Measurements from ENCODE around the gene NUP35.
"Not testable (repeated sequence)": the region's sequence is repeated elsewhere in the genome, so short reads cannot be mapped to it uniquely, and the experiment has no call there.

The NUP35 gene

DNA sequence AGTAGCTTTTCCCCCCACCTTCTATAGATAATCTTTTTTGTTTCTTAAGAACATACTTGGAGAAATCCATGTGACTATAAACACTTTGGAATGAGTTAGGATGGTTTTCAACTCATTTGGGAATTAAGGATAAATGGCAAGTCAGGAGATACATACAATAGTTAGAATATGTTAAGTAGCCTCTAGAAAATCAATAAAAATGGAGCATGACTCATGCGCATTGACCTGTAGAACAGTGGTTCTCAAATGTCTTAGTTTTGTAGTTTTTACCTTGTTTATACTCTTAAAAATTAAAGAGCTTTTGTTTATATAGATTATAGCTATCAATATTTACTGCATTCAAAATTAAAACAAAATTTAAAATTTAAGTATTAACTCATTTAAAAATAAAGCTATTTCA lies 24.7 kb downstream of the NUP35 start:
- DNase-seq: no peak

DNA sequence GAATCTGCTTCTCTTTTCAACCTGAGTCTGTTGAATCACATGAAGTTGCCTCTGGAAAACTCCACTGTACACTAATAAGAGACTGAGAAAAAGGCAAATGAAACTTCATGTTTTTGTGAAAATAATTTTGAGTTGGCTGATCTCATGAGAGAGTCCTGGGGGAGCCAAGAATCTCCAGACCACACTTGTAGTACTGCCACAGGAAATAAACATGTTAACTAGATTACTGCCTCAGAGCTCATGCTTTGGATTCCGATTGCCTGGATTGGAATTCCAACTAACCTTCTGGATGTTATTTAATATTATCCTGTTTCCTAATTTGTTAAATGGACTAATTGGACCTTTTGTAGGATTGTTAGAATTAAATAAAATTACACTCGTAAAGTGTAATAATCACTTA lies 25.2 kb downstream of the NUP35 start:
- DNase-seq: no peak

DNA sequence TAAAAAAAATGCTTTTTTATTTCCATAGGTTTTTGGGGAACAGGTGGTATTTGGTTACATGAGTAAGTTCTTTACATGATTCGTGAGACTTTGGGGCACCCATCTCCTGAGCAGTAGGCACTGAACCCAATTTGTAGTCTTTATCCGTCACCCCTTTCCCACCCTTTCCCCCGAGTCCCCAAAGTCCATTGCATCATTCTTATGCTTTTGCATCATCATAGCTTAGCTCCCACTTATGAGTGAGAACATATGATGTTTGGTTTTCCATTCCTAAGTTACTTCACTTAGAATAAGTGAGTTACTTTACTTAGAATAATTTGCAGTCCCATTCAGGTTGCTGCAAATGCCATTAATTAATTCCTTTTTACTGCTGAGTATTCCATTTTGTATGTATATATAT lies 28.0 kb downstream of the NUP35 start:
- not testable (repeated sequence) for DNase-seq

DNA sequence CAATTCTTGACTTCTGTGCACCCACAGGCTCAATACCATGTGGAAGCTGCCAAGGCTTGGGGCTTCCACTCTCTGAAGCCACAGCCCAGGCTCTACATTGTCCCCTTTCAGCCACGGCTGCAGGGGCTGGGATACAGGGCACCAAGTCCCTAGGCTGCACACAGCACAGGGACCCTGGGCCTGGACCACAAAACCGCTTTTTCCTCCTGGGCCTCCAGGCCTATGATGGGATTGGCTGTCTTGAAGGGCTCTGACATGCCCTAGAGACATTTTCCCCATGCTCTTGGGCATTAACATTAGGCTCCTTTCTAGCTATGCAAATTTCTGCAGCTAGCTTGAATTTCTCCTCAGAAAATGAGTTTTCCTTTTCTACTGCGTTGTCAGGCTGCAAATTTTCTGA lies 29.7 kb downstream of the NUP35 start:
- no peak for DNase-seq

DNA sequence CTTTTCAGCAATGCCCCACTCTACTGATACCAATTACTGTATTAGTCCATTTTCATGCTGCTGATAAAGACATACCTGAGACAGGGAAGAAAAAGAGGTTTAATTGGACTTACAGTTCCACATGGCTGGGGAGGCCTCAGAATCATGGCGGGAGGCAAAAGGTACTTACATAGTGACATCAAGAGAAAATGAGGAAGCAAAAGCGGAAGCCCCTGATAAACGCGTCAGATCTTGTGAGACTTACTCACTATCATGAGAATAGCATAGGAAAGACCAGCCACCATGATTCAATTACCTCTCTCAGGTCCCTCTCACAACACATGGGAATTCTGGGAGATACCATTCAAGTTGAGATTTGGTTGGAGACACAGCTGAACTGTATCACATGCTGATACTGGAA lies 30.5 kb downstream of the NUP35 start:
- not testable (repeated sequence) for DNase-seq

DNA sequence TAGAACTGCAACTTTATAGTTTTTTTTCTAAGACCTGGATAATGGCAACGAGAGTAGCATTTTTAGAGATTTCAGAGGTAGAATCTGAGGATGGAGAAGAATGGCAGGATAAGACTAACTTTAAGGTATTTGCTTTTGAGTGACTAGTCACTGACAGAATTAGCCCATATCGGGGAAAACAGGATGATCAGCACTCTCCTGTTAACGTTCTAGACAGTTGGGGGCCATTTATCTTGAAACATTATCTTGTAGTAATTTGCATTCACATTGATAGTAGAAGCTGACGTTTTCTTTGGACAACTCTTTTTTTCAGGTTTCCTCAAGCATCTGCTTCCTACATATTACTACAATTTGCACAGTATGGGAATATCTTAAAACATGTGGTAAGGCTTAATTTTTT lies 32.9 kb downstream of the NUP35 start:
- DNase-seq: no peak

DNA sequence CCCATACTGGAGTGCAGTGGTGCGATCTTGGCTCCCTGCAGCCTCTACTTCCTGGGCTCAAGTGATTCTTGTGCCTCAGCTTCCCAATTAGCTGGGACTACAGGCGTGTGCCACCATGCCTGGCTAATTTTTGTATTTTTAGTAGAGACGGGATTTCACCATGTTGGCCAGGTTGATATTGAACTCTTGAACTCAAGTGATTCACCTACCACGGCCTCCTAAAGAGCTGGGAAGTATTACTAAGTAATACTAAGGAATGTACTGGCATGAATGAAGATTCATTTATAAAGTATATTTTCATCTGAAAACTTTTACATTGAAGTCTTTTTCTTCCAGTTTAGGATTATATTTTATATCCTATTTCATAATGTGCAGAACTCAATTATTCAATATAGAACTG lies 38.1 kb downstream of the NUP35 start:
- DNase-seq: no peak

DNA sequence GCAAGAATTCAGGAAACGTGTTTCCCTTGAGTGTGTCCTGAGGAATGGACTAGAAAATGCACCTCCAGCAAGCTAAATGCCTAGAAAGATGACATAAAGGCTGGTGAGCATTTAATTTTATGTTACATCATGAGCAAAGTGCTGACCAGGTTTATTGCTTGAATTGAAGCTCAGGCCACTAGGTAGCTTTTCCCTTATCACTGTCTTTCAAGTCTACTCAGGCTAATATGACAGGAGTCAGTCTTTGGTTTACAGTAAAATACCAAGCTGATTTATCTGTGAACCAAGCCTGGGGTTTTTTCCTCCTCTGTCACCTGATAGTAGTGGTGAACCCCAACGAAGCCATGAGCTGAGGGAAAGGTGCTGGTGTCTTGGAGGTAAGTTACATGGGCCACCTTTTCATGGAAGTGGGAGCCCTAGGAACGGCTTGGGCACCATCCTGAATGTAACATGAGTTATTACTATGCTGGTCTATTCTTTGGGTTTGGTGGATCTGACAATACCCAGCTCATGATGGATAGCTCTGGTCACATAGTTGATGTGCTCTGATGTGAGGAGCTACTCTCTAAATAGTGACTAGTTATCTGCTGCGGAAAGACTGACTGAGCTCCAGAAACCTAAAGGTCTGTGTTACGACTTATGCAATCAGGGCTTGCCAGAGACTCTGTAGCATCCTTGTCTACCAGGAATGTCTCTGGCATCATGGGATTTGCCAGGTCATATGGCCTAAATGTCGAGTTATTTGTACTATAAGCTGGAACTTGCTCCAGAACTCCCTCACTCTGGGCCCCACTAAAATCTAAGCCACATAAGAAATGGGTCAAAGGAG lies 39.8 kb downstream of the NUP35 start:
- no peak for DNase-seq

DNA sequence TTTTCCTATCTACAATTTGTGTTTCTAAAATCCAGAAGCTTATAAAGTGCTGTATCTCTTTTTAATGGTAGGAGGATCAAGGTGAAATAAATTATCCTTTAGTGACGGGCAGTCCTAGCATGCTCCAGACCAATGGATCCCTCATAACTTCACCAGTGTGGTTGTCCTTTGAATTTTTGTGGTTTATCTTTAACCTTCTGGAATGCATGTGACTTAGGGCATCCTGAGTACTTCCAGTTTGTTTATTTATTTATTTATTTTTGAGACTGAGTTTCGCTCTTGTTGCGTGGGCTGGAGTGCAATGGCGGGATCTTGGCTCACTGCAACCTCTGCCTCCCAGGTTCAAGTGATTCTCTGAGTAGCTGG lies 40.4 kb downstream of the NUP35 start:
- no peak for DNase-seq

DNA sequence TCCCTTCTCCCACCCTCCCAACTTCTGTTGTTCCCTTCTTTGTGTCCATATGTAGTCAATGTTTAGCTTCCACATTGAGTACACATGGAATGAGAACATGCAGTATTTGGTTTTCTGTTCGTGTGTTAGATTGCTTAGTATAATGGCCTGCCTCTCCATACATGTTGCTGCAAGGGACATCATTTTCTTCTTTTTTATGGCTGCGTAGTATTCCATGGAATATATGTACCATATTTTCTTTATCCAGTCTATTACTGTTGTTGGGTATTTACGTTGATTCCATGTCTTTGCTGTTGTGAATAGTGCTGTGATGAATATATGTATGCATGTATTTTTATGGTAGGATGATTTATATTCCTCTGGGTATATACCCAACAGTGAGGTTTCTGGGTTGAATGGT lies 42.0 kb downstream of the NUP35 start:
- DNase-seq: no peak

DNA sequence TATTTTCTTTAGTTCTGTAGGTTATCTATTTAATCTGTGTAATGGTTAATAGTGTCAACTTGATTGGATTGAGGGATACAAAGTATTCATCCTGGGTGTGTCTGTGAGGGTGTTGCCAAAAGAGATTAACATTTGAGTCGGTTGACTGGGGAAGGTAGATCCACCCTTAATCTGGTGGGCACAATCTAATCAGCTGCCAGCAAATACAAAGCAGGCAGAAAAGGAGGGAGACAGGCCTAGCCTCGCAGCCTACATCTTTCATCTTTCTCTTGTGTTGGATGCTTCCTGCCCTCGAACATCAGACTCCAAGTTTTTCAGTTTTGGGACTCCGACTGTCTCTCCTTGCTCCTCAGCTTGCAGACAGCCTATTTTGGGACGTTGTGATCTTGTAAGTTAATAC lies 42.7 kb downstream of the NUP35 start:
- DNase-seq: not testable (repeated sequence)

DNA sequence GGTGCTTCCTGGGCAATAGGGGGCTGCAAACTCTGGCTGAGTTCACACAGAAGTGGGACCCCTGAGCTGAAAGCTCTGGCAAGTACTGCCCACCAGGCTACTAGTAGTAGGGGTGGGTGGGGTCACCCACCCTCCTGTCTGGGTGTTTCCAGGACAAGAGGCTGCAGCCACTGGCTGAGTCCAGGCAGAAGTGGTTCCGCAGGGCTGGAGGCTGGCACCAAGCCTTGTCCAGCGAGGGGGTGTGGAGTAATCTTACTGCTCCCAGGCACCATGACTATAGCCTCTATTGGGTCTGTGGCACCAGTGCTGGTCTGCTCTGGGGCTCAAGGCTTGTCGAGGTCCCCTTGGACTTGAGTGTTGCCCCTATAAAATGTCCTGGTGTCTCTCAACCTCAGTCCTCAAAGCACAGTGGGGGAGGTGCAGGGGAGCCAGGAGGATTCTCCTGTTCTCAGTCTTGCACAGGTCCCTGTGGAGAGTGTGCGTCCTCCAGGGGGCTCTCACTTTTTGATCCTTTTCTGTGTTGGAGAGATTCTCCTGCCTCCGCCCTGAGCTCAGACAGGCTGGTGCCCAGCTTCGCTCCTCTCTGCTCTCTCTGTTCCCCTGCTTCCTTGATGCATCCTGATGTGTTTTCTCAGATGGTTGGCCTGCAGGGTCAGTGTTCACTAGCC lies 48.1 kb downstream of the NUP35 start:
- no peak for DNase-seq

DNA sequence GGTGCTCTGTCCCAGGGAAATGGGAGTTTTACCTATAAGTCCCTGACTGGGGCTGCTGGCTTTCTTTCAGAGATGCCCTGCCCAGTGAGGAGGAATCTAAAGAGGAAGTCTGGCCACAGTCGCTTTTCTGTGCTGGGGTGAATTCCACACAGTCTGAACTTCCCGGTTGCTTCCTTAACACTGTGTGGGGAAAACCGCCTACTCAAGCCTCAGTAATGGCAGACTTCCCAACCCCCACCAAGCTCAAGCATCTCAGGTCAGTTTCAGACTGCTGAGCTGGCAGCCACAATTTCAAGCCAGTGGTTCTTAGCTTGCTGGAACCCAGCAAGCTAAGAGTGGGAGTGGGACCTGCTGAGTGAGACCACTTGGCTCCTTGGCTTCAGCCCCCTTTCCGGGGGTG lies 54.9 kb downstream of the NUP35 start:
- no peak for DNase-seq

DNA sequence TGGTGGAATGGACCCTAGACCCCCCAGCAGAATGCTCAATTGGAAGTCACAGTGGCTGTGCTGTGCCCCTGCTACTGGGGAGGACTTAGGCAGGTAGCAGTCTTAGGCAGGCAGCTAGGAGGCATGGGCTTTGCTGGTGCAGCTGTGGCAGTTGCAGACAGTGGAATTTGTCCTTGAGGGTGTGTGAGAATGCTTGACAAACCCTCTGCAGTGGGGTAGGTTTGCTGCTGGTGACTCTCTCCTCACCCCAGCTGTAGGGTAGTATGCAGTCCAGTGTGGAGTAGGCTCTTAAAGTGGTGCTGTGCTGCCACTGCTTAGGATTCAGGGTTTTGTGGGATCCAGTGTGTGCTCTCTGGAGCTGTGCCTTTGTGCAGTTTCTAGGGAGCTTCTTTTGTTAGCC lies 61.3 kb downstream of the NUP35 start:
- no peak for DNase-seq

DNA sequence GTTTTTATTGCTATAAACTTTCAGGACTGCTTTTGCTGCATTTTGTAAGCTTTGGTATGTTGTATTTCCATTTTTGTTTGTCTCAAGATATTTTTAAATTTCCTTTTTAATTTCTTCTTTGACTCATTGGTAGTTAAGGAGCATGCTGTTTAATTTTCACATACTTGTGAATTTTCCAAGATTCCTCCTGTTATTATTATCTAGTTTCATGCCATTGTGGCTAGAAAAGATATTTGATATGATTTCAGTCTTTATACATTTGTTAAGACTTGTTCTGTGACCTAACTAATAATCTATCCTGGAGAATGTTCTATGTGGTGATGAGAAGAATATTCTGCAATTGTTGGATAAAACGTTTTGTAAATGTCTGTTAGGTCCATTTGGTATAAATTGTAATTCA lies 62.1 kb downstream of the NUP35 start:
- no peak for DNase-seq

DNA sequence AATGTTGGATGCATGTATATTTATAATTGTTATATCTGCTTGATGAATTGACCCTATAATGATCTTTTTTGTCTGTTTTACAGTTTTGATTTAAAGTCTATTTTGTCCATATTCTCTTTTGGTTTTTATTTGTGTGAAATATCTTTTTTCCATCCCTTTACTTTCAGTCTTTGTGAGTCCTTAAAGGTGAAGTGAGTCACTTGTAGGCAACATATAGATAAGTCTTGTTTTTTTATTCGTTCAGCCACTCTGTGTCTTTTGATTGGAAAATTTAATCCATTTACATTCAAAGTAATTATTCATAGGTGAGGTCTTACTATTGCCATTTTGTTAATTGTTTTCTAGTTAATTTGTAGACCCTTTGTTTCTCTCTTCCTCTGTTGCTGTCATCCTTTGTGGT lies 62.5 kb downstream of the NUP35 start:
- DNase-seq: no peak

DNA sequence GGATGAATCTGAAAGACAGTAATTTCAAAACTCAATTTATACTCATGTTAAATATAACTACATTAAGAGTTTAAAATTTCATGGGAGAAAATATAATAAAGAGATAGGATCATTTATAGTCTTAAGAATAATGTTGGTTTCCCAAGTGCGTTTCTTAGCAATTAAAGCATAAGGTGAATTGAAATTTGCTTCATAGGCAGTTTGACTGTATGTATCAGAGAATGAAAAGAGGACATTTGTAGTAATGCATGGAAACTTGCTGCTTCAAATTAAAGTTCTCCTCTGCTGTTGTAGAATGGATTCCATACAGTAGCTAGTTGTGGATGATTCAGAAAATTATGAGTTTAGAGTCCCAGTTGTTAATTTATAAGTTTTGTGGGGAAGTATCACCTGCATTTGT lies 68.1 kb downstream of the NUP35 start:
- DNase-seq: no peak

DNA sequence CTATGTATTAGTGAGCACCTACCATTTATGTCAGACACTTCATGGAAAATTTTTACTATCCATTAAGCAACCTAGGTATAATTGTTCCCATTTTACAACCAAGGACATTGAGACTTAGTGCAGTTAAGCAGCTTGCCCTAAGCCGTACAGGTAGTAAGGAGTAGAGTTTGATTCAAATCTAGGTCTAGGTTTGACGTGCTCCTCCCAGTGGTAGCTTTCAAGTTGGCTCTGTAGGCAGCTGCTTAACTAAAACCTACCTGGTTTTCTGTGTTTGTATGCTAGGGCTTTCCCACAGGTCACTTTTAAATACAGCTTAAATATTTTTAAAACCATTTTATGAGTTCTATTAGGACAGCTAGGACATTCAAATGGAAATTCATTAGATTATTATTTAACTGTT lies 69.7 kb downstream of the NUP35 start:
- no peak for DNase-seq

DNA sequence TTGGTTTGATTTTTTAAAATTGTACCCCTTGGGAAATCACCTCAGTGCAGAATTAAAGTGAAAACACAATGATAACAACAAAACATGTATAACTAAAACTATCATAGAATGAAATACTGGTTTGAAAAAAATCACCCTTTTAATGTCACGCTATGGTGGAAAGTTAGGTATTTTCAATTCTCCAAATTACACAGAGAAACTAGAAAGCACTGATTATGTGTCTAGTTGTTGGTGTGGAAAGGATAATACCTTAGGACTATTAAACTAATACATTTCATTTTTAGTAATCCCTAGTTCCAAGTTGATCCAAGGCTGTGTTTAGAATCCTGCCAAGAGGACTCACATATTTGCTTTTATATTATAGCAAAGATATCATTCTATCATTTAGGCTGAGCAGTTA lies 71.2 kb downstream of the NUP35 start:
- no peak for DNase-seq

DNA sequence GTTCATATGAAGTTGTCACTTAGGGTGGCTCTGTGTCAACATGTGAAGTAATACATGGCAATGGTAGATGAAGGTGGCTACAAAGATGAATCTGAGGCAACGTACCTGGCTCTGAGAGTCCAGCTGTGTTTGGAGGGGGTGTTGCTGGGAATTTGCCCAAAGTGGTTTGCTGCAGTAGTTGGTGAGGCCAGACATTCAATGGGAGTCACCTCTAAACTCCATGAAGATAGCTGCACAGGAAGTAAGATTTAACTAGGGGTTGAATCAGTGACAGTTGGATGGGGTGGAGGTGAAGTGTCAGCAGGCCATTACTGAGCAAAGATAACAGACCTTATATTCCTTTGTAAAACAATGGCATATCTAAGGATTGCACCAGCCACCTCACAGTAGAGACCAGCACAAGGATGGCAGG lies 71.8 kb downstream of the NUP35 start:
- DNase-seq: no peak

DNA sequence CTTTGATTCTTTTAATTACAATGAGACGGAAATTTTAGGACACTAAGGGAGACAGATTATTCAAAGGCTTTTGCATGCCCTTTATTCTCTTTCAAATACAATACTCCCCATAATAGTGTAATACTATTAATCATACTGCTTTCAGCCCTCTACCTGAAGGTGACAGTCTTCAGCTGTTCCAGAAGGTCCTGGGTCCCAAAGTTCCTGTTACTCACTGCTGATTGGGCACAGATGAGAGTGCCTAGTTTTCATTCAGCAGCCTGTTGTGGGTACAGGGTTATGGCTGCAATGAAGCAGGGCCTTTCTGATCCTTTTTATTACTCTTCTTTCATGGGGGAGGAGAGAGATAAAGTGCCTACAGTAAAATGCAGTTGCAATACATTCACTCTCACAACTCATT lies 80.2 kb downstream of the NUP35 start:
- DNase-seq: no peak

DNA sequence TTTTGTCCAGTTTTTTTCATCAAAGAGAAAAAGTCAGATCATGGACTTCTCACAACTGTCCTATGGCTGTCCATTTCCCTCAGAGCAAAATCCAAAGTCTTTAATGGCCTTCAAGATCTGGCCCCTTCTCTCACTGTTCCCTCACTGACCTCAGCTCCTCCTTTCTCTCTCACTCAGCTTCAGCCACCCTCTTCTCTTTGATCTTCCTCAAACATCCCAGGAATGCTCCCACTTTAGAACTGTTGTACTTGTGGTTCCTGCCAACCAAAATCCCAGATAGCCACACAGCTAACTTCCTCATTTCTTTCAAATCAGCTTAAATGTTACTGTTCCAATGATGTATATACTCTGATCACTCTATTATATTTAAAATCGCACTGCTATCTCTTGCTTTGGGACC lies 82.9 kb downstream of the NUP35 start:
- no peak for DNase-seq

DNA sequence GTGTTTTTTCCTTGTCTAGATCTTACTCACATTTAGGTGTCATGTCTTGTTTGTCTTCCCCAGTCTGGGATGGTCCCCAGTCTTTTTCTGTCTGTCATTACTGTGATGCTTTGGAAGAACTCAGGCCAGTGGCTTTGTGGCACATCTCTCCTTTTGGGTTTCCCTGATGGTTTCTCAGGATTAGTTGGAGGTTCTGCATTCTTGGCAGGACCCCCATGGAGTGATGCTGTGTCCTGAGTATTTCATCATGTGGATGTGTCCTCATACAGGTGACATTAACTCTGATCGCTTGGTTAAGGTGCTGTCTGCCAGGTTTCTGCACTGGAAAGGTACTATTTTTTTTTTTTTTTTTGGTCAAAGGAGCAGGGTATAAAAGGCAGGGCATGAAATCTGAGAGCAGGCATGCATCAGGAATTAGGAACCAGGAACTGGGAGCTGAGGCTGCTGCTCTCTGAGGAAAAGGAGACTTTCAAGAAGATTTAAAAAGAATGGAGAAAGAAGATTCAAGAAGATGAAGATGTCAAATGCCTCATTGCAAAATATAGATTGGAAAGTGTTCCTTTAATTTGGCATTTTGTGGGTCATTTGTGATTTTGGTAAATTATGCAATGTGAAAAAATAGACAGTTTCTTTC lies 85.3 kb downstream of the NUP35 start:
- DNase-seq: no peak

Measured in CD4-positive, alpha-beta T cell treated with Interferon gamma for 1 hour (primary cell).